ENCODE measurements around the gene ALOX12. TPM values are rescaled to one million over a fixed set of nuclear protein-coding genes. Genes with fewer than 3 reads are reported as not detected.
"Not testable (repeated sequence)": the region's sequence is repeated elsewhere in the genome, so short reads cannot be mapped to it uniquely, and the experiment has no call there.

Gene ALOX12
- total RNA-seq, 1 donor from 2014 or later: 0.98 TPM

- no peak for DNase-seq (ENCODE audit: low read depth)
- H3K4me3 ChIP-seq (ENCODE audit: low read depth, low read length): no peak overlapping the region
- no peak for TF ChIP-seq CTCF (conservative IDR thresholded peaks at IDR 0.05; ENCODE audit: low read depth, low read length)
Measured at GRCh38 chr17:7041607-7042500, 46.0 kb downstream of the ALOX12 start.

GRCh38 chr17:7042501-7043181 lies 46.8 kb downstream of the ALOX12 start:
- TF ChIP-seq CTCF (conservative IDR thresholded peaks at IDR 0.05; ENCODE audit: low read depth, low read length): no peak
- no peak for DNase-seq (ENCODE audit: low read depth)
- H3K4me3 ChIP-seq (ENCODE audit: low read depth, low read length): no peak overlapping the region

GRCh38 chr17:7043182-7043496 lies 47.3 kb downstream of the ALOX12 start:
- peak overlapping the region; percentile 41 for H3K4me3 ChIP-seq (ENCODE audit: low read depth, low read length)
- TF ChIP-seq CTCF (conservative IDR thresholded peaks at IDR 0.05; ENCODE audit: low read depth, low read length): no peak

GRCh38 chr17:7043497-7044198 lies 47.8 kb downstream of the ALOX12 start, which contains the start of gene SLC16A11:
SLC16A11 (minus strand) TSS chr17:7044092; CDS start chr17:7043513, 579 bp downstream.
- no peak for DNase-seq (ENCODE audit: low read depth)
- H3K4me3 ChIP-seq (ENCODE audit: low read depth, low read length): peak within 1 kb of the TSS; percentile 41
- no peak for TF ChIP-seq CTCF (conservative IDR thresholded peaks at IDR 0.05; ENCODE audit: low read depth, low read length)

More at GRCh38 chr17:7043182-7043496, 47.3 kb downstream of the ALOX12 start:
- DNase-seq (ENCODE audit: low read depth): no peak

- peak; percentile 83 for TF ChIP-seq CTCF (conservative IDR thresholded peaks at IDR 0.05; ENCODE audit: low read depth, low read length)
- DNase-seq (ENCODE audit: low read depth): no peak
- no peak overlapping the region for H3K4me3 ChIP-seq (ENCODE audit: low read depth, low read length)
Measured at GRCh38 chr17:7045492-7046126, 49.8 kb downstream of the ALOX12 start.

- DNase-seq (ENCODE audit: low read depth): no peak
Measured at GRCh38 chr17:7046127-7046724, 50.4 kb downstream of the ALOX12 start.

GRCh38 chr17:7046725-7047397 lies 51.0 kb downstream of the ALOX12 start:
- H3K4me3 ChIP-seq (ENCODE audit: low read depth, low read length): peak overlapping the region; percentile 1
- not testable (repeated sequence) for DNase-seq (ENCODE audit: low read depth)

More at GRCh38 chr17:7046127-7046724, 50.4 kb downstream of the ALOX12 start:
- peak overlapping the region; percentile 1 for H3K4me3 ChIP-seq (ENCODE audit: low read depth, low read length)
- no peak for TF ChIP-seq CTCF (conservative IDR thresholded peaks at IDR 0.05; ENCODE audit: low read depth, low read length)

Measured in epithelial cell of proximal tubule (primary cell).